Kidney (tissue), 14 donors: Measurements from ENCODE around the gene CAMTA1. TPM values are rescaled to one million over a fixed set of nuclear protein-coding genes. Genes with fewer than 3 reads are reported as not detected.

Experiments
- DNase-seq, 5 donors: peaks; one replicate each; pipeline ENCODE4 v3.0.0-alpha.2; 2013 to 2020
- FAIRE-seq: peaks from 2 replicates; lab custom pipeline; 2012; peaks lifted over from hg19 to GRCh38; lab: Jason Lieb, UNC
- H3K27ac ChIP-seq, 2 donors: one replicate each; pipeline ENCODE4 v1.7.0; 2013; ENCODE audit warnings: low read depth in 2 of 2, low read length in 2 of 2, inconsistent platforms in 1 of 2
- H3K27me3 ChIP-seq: one replicate; pipeline ENCODE4 v1.7.1; 2013; ENCODE audit warnings: low read length, inconsistent platforms; ENCODE audit not compliant: control insufficient read depth, insufficient read depth
- H3K36me3 ChIP-seq, 3 donors: one replicate each; pipeline versions ENCODE4 v1.7.0 to v1.7.1; 2013; ENCODE audit warnings: low read length in 3 of 3, control low read depth in 1 of 3, inconsistent platforms in 1 of 3; ENCODE audit not compliant: insufficient read depth in 3 of 3, control insufficient read depth in 2 of 3
- H3K4me1 ChIP-seq, 3 donors: one replicate each; pipeline versions ENCODE4 v1.7.0 to v1.7.1; 2013; ENCODE audit warnings: low read length in 3 of 3, inconsistent platforms in 1 of 3, low read depth in 1 of 3; ENCODE audit not compliant: control insufficient read depth in 2 of 3, insufficient read depth in 2 of 3
- H3K4me3 ChIP-seq, 3 donors: one replicate each; pipeline versions ENCODE4 v1.7.0 to v1.8.1; 2013; ENCODE audit warnings: low read length in 3 of 3, control low read depth in 1 of 3, inconsistent platforms in 1 of 3
- H3K9ac ChIP-seq, 3 donors: one replicate each; pipeline versions ENCODE4 v1.7.0 to v1.7.1; 2013; ENCODE audit warnings: low read length in 3 of 3, control low read depth in 1 of 3, inconsistent platforms in 1 of 3
- H3K9me3 ChIP-seq, 3 donors: one replicate each; pipeline versions ENCODE4 v1.7.0 to v1.7.1; 2013; ENCODE audit warnings: low read length in 3 of 3, control low read depth in 1 of 3, inconsistent platforms in 1 of 3; ENCODE audit not compliant: control insufficient read depth in 2 of 3, insufficient read depth in 1 of 3
- CTCF ChIP-seq: IDR thresholded peaks from 3 replicates; pipeline ENCODE4 v1.5.1; 2012; ENCODE audit warnings: mild to moderate bottlenecking, moderate library complexity, borderline replicate concordance; ENCODE audit not compliant: insufficient read depth; ENCODE audit errors: extremely low read depth
- intact Hi-C: fragments of 100-400 bp; cut with DNase I; formaldehyde crosslinking; loops from one replicate; pipeline ENCODE4 v1.11.1; 2022
- polyA plus RNA-seq: library from polyadenylated mRNA; stranded (reverse); fragments of 350-450 nt; fragmentation: Illumina TruSeq; extraction: RNeasy Lipid Tissue Mini Kit (QIAGEN cat#74804); gene quantifications from one replicate; pipeline ENCODE4 v1.2.3, GENCODE V29; 2014; ENCODE audit warnings: low read depth, low replicate concordance; ENCODE audit not compliant: insufficient read depth
- total RNA-seq: library from RNA; stranded (reverse); fragmentation: NEBNext Ultra II Directional; extraction: Animal tissue kit (Norgen Biotek cat#: 25700); gene quantifications from one replicate; pipeline ENCODE4 v1.2.1, GENCODE V29; 2021
- donor health status: control.
- donor health status: control.
- donor health status: control.
- donor health status: control.
- donor health status: control.
- donor health status: DM: yes; HTN: yes; CAD: no.
- donor health status: Normal renal cell carcinoma (clear cell type).

CAMTA1 gene
- total and polyA plus RNA-seq, 2 donors from 2014 or later = 79.0 to 170 TPM

- Histone ChIP-seq H3K27me3 (no peaks in the 10 kb centered on the region), H3K9me3 (no peaks in the 10 kb centered on the region), H3K4me3 (no peak overlapping the region), H3K9ac (no peak overlapping the region), H3K36me3 (no peaks in the 10 kb centered on the region), H3K27ac (no peak overlapping the region), H3K4me1 (no peaks in the 10 kb centered on the region)
- no peak for TF ChIP-seq CTCF
- DNase-seq (no peak), FAIRE-seq (no peak)
- intact Hi-C loops = no loop called here
Observed at GRCh38 chr1:7438921-7439655, 653.8 kb downstream of the CAMTA1 start.

- no peak overlapping the region for H3K27ac ChIP-seq
- H3K4me1 ChIP-seq = no peaks in the 10 kb centered on the region
- intact Hi-C loops = no loop called here
- DNase-seq (no peak), FAIRE-seq (no peak)
- no peaks in the 10 kb centered on the region for H3K36me3 ChIP-seq
- no peaks in the 10 kb centered on the region for H3K27me3 ChIP-seq
- no peak overlapping the region for H3K4me3 ChIP-seq
- no peak overlapping the region for H3K9ac ChIP-seq
- no peak for TF ChIP-seq CTCF
- no peaks in the 10 kb centered on the region for H3K9me3 ChIP-seq
Observed at GRCh38 chr1:7440154-7440553, 654.9 kb downstream of the CAMTA1 start.

DNA sequence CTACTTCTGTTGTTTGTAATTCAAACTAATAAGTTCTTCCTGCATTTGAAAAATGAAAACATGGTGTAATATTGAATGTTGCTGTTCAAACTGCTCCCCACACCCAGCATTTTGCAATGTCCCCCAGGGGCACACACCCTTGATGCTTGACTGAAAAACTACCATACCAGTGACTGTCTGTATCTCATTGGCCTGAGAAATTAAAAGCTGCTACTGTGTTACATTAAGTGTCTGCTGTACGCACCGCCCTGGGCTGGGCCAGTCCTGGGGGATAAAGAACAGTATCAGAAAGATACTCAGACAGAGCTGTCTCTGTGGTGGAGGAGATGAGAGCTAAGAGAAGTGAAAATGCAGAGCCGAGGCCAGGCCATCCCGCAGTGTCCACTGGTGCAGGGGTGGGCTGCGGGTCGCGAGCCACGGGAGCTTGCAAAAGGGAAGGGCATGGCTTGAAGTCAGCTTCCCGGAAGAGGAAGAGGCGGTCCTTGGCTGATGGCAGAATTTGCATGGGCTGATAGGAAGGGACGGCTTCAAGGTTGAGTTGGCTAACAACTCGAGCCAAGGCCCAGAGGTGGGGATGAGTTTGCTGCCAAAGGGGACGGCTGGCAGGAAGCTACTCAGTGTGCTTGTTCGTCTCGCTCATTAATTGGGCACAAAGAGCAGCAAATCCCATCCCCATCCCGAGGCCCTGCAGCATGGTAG is 656.0 kb downstream of the CAMTA1 start:
- Histone ChIP-seq H3K27me3 (no peaks in the 10 kb centered on the region), H3K9me3 (no peaks in the 10 kb centered on the region), H3K27ac (no peak overlapping the region), H3K4me1 (no peaks in the 10 kb centered on the region), H3K36me3 (no peaks in the 10 kb centered on the region), H3K9ac (no peak overlapping the region), H3K4me3 (no peak overlapping the region)
- intact Hi-C loops = no loop called here
- no peak for DNase-seq
- no peak for FAIRE-seq
- no peak for TF ChIP-seq CTCF
